Measurements from ENCODE around the gene PRR16. TPM values are rescaled to one million over a fixed set of nuclear protein-coding genes. Genes with fewer than 3 reads are reported as not detected.
A peak's percentile ranks its signal among the peaks of the same experiment; 100 is the strongest.

The PRR16 gene
- total RNA-seq, 1 donor from 2014 or later = 19.6 TPM

DNA sequence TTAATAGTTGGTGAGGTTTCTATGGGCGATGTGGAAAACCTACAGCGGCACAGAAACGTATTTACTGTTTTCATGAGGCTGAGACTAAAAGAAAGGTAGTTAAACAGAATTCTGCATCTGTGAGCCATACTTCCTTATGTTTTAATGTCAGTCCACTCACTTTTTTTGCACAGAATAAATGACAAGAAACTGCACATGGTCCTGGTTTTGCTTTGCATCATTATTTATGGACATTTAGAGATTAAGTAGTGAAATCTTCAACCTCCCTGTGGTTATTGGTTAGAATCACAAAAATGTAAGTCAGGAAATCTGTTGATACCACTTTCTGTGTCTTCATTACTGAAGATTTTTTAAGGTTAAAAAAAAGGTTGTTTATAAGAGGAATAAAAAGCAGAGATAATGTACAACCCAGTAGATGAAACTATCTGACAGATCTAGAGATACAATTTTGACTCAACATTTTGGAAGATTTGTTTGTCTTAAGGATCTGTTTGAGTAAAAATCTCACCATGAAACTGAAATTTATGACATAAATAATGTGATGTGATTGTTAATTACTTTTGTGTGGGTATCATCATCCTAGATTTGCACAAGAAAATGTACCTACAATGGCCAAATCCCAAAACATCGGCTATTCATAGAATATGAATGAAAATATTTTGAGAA, 2.4 kb downstream of the PRR16 start:
- H3K27me3 ChIP-seq = no peaks in the 10 kb centered on the region
- H3K9me3 ChIP-seq = no peaks in the 10 kb centered on the region
- DNase-seq (ENCODE audit: extremely low spot score in 2 of 2) = no peak
- H3K4me3 ChIP-seq = peak overlapping the region; percentile 67 to 79
- H3K4me1 ChIP-seq = no peaks in the 10 kb centered on the region
- no peak for TF ChIP-seq POLR2A (IDR thresholded peaks at IDR 0.05)
- no peak for TF ChIP-seq POLR2AphosphoS5 (IDR thresholded peaks at IDR 0.05; ENCODE audit: insufficient read depth in 1 of 2, low read depth in 1 of 2)
- TF ChIP-seq, protein P1, sequence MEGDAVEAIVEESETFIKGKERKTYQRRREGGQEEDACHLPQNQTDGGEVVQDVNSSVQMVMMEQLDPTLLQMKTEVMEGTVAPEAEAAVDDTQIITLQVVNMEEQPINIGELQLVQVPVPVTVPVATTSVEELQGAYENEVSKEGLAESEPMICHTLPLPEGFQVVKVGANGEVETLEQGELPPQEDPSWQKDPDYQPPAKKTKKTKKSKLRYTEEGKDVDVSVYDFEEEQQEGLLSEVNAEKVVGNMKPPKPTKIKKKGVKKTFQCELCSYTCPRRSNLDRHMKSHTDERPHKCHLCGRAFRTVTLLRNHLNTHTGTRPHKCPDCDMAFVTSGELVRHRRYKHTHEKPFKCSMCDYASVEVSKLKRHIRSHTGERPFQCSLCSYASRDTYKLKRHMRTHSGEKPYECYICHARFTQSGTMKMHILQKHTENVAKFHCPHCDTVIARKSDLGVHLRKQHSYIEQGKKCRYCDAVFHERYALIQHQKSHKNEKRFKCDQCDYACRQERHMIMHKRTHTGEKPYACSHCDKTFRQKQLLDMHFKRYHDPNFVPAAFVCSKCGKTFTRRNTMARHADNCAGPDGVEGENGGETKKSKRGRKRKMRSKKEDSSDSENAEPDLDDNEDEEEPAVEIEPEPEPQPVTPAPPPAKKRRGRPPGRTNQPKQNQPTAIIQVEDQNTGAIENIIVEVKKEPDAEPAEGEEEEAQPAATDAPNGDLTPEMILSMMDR (IDR thresholded peaks at IDR 0.05) = no peak
- no peaks in the 10 kb centered on the region for H3K36me3 ChIP-seq
- intact Hi-C loops (cut with DNase I) = no loop called here
- H3K27ac ChIP-seq = peak overlapping the region; percentile 83

DNA sequence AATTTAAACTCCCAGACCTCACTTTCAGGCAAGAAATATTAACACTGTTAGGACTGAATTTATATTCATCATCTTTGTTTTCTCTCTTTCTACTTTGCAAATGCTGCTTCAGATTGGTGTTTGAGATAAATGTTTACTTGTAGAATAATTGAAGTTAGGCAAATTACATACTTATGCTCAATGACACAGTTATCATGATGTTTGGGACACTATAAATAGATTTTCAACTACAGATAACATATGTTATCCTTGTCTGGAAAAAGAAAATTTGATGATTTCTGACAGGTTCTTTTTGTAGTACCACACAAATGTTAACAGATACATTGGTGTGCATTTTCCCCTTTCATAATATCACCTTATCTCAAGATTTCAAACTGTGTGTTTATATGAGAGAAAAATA, 7.9 kb downstream of the PRR16 start:
- H3K27me3 ChIP-seq = no peaks in the 10 kb centered on the region
- no peak overlapping the region for H3K4me3 ChIP-seq
- H3K9me3 ChIP-seq = no peaks in the 10 kb centered on the region
- no peaks in the 10 kb centered on the region for H3K36me3 ChIP-seq
- intact Hi-C loops (cut with DNase I) = no loop called here
- no peaks in the 10 kb centered on the region for H3K4me1 ChIP-seq
- no peak for DNase-seq (ENCODE audit: extremely low spot score in 2 of 2)
- no peak overlapping the region for H3K27ac ChIP-seq
- TF ChIP-seq POLR2AphosphoS5 (IDR thresholded peaks at IDR 0.05; ENCODE audit: insufficient read depth in 1 of 2, low read depth in 1 of 2) (no peak), POLR2A (IDR thresholded peaks at IDR 0.05) (no peak)
- TF ChIP-seq, protein P1 (IDR thresholded peaks at IDR 0.05) = no peak

DNA sequence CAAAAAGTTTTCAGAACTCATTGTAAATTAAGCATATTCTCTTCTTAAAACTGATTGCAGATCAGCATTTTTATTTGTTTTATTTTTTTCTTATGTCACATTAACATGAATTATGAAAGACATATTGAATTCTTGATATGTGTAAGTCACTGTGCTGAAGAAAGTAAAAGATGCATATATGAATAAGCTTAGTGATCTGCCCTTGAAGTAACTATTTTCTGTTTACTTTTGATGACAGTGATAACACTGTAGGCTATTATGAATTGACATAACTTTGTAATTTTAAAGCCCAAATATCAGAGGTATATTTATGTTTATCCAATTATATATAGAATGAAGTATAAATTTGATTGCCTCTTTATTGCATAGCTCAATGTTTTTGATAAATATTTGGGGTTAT, 8.8 kb downstream of the PRR16 start:
- Histone ChIP-seq H3K4me3 (no peak overlapping the region), H3K27me3 (no peaks in the 10 kb centered on the region), H3K27ac (no peak overlapping the region), H3K36me3 (no peaks in the 10 kb centered on the region), H3K9me3 (no peaks in the 10 kb centered on the region), H3K4me1 (no peaks in the 10 kb centered on the region)
- TF ChIP-seq, protein P1 (IDR thresholded peaks at IDR 0.05) = no peak
- TF ChIP-seq POLR2A (IDR thresholded peaks at IDR 0.05) (no peak), POLR2AphosphoS5 (IDR thresholded peaks at IDR 0.05; ENCODE audit: insufficient read depth in 1 of 2, low read depth in 1 of 2) (no peak)
- intact Hi-C loops (cut with DNase I) = no loop called here
- DNase-seq (ENCODE audit: extremely low spot score in 2 of 2) = no peak

DNA sequence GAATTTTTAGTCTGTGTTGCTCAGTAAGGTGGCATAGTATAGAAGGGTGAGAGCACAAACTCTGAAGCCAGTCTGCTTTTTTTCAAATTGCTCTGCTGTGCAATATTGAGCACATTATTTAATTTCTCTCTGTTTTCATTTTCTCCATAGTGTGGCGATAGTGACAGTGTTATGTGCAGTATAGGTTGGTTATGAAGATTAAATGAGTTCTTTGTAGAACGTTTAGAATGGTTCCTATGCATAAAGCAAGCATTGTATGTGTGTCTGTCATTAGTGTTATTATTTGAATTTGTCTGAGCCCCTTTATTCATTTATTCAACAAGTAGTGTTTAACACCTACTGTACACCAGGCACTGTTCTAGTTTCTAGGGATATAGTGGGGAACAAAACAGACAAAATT, 9.2 kb downstream of the PRR16 start:
- H3K4me3 ChIP-seq = no peak overlapping the region
- no peaks in the 10 kb centered on the region for H3K4me1 ChIP-seq
- TF ChIP-seq, protein P1 (IDR thresholded peaks at IDR 0.05) = no peak
- no peak for TF ChIP-seq POLR2AphosphoS5 (IDR thresholded peaks at IDR 0.05; ENCODE audit: insufficient read depth in 1 of 2, low read depth in 1 of 2)
- no peak for TF ChIP-seq POLR2A (IDR thresholded peaks at IDR 0.05)
- H3K9me3 ChIP-seq = no peaks in the 10 kb centered on the region
- no peak for DNase-seq (ENCODE audit: extremely low spot score in 2 of 2)
- intact Hi-C loops (cut with DNase I) = no loop called here
- no peaks in the 10 kb centered on the region for H3K27me3 ChIP-seq
- H3K27ac ChIP-seq = no peak overlapping the region
- no peaks in the 10 kb centered on the region for H3K36me3 ChIP-seq

DNA sequence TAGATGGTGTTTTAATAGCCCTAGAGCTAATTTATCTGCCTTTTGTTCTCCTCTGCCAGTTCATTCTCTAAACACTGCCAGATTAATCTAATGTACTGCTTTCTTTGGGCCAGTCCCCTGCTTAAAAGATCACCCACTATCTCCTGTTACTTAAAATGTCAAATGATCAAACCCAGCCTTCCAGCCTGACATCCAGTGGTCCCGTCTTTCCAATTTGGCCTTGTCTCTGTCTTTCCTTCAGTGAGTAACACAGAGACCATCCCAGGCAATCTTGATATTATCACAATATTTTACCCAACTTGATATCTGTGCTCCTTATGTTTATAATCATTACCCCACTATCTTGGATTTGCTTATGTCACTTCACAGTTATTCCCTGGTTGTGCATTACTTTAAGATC, 12.0 kb downstream of the PRR16 start:
- Histone ChIP-seq H3K27ac (no peak overlapping the region), H3K4me1 (no peaks in the 10 kb centered on the region), H3K9me3 (no peaks in the 10 kb centered on the region), H3K4me3 (no peak overlapping the region), H3K36me3 (no peaks in the 10 kb centered on the region), H3K27me3 (no peaks in the 10 kb centered on the region)
- DNase-seq (ENCODE audit: extremely low spot score in 2 of 2) = no peak
- TF ChIP-seq POLR2A (IDR thresholded peaks at IDR 0.05) = no peak
- TF ChIP-seq, protein P1 (IDR thresholded peaks at IDR 0.05) = no peak
- TF ChIP-seq POLR2AphosphoS5 (IDR thresholded peaks at IDR 0.05; ENCODE audit: insufficient read depth in 1 of 2, low read depth in 1 of 2) = no peak
- intact Hi-C loops (cut with DNase I) = no loop called here
